K562 (cell line): Measurements from ENCODE around the gene NCKAP1. TPM values are rescaled to one million over a fixed set of nuclear protein-coding genes. Genes with fewer than 3 reads are reported as not detected.

ENCODE experiments used
- ATAC-seq: fragments of 200-7000 bp; cut with Tn5 transposase; 3 replicates; pipeline ENCODE4 v1.9.1; 2020; ENCODE audit warnings: moderate library complexity
- BruUV-seq: library from RNA; stranded (reverse); fragments of 400-500 nt; replicated peaks from 2 replicates; lab custom pipeline; 2021; lab: Mats Ljungman, UMichigan
- CTCF ChIA-PET: fragments of 300-600 bp; formaldehyde crosslinking; extraction: SDS; loops from one replicate; lab custom pipeline; 2021; ENCODE audit warnings: low intra/inter-chr PET ratio; lab: Yijun Ruan, JAX
- POLR2A ChIA-PET: fragments of 300-600, 350-650 bp; sonication (Branson Sonifier 250); formaldehyde crosslinking; extraction: SDS; loops from one replicate; lab custom pipeline; 2021; ENCODE audit warnings: antibody characterized with exemption, inconsistent platforms; lab: Yijun Ruan, JAX
- DNase-seq, 4 experiments: peaks; one replicate each; pipeline versions ENCODE4 v3.0.0 to v3.0.0-alpha.2; 2011 to 2018; ENCODE audit warnings: low spot score in 3 of 4, mixed read lengths in 3 of 4; ENCODE audit errors: extremely low read depth in 1 of 4
- FAIRE-seq: peaks from 2 replicates; lab custom pipeline; 2011; peaks lifted over from hg19 to GRCh38; lab: Jason Lieb, UNC
- H2AFZ ChIP-seq: 2 replicates; pipeline ENCODE4 v1.6.0; 2011; ENCODE audit warnings: low read depth, low read length, control low read depth, inconsistent platforms
- H3K27ac ChIP-seq: fragments of 200-600 bp; 3 replicates; pipeline ENCODE4 v1.8.0; 2011; ENCODE audit warnings: low read depth, mild to moderate bottlenecking, control low read depth, inconsistent platforms, low read length, moderate library complexity, mixed read lengths; ENCODE audit errors: extremely low read depth
- H3K27me3 ChIP-seq, 2 experiments: fragments of 300-600 bp in 1 of 2; 2 replicates in 1 of 2; 3 replicates in 1 of 2; pipeline versions ENCODE4 v1.6.0 to v1.8.0; 2011; ENCODE audit warnings: inconsistent platforms in 2 of 2, low read length in 2 of 2, mild to moderate bottlenecking in 1 of 2, mixed read lengths in 1 of 2, moderate library complexity in 1 of 2; ENCODE audit not compliant: control insufficient read depth in 2 of 2, insufficient read depth in 2 of 2
- H3K36me3 ChIP-seq: fragments of 300-600 bp; 3 replicates; pipeline ENCODE4 v1.8.0; 2011; ENCODE audit warnings: mild to moderate bottlenecking, low read length, inconsistent platforms; ENCODE audit not compliant: control insufficient read depth, insufficient read depth
- H3K4me1 ChIP-seq, 2 experiments: fragments of 200-600 bp in 1 of 2; replicated peaks in 1 of 2; 2 replicates in 1 of 2; 3 replicates in 1 of 2; pipeline versions ENCODE4 v1.5.1 to v1.8.0; 2011; ENCODE audit warnings: inconsistent platforms in 2 of 2, low read length in 2 of 2, mild to moderate bottlenecking in 1 of 2, mixed read lengths in 1 of 2, moderate library complexity in 1 of 2; ENCODE audit not compliant: control insufficient read depth in 2 of 2, insufficient read depth in 2 of 2
- H3K4me2 ChIP-seq: 2 replicates; pipeline ENCODE4 v1.6.1; 2011; ENCODE audit warnings: low read length, control low read depth, inconsistent platforms, mixed read lengths; ENCODE audit not compliant: insufficient read depth
- H3K4me3 ChIP-seq: fragments of 200-600 bp; sonication (generic), shearing (Covaris generic); 2 replicates; pipeline ENCODE4 v1.5.1; 2016; ENCODE audit warnings: control low read depth, inconsistent platforms
- H3K79me2 ChIP-seq: fragments of 200-600 bp; 3 replicates; pipeline ENCODE4 v1.8.0; 2011; ENCODE audit warnings: low read length, inconsistent platforms; ENCODE audit not compliant: control insufficient read depth, insufficient read depth
- H3K9ac ChIP-seq, 2 experiments: 2 replicates each; pipeline versions ENCODE4 v1.6.0 to v1.6.1; 2011; ENCODE audit warnings: low read depth in 2 of 2, low read length in 2 of 2, control low read depth in 1 of 2, inconsistent platforms in 1 of 2, mild to moderate bottlenecking in 1 of 2, mixed read lengths in 1 of 2; ENCODE audit not compliant: insufficient read depth in 1 of 2
- H3K9me1 ChIP-seq: one replicate; pipeline ENCODE4 v1.6.0; 2011; ENCODE audit warnings: inconsistent platforms, mild to moderate bottlenecking, low read length, moderate library complexity; ENCODE audit not compliant: control insufficient read depth, insufficient read depth
- H3K9me3 ChIP-seq: replicated peaks from 2 replicates; pipeline ENCODE4 v1.5.1; 2011; ENCODE audit warnings: low read depth, low read length, inconsistent platforms; ENCODE audit not compliant: control insufficient read depth, insufficient read depth
- H4K20me1 ChIP-seq: replicated peaks from 2 replicates; pipeline ENCODE4 v1.6.1; 2011; ENCODE audit warnings: low read length, inconsistent platforms, mixed read lengths; ENCODE audit not compliant: control insufficient read depth, insufficient read depth
- MED1 ChIP-seq: sonication (generic); formaldehyde crosslinking; IDR thresholded peaks from 2 replicates; pipeline ENCODE4 v1.8.1; 2023; ENCODE audit warnings: missing genetic modification reagents, borderline replicate concordance
- NBN ChIP-seq: fragments of 450-650 bp; IDR thresholded peaks from 2 replicates; pipeline ENCODE4 v1.6.1; 2016; ENCODE audit warnings: low read depth, mild to moderate bottlenecking
- PTRF ChIP-seq: fragments of 450-650 bp; IDR thresholded peaks from 2 replicates; pipeline ENCODE4 v1.6.1; 2016; ENCODE audit warnings: mild to moderate bottlenecking, missing genetic modification characterization, missing compliant biosample characterization
- SAP30 ChIP-seq: fragments of 200-600 bp; sonication (generic); IDR thresholded peaks from 2 replicates; pipeline ENCODE4 v1.6.1; 2012; ENCODE audit warnings: borderline replicate concordance, low read depth, mild to moderate bottlenecking, moderate library complexity, low read length, control low read depth, inconsistent platforms; ENCODE audit not compliant: insufficient read depth, poor library complexity, severe bottlenecking
- SMAD3 ChIP-seq: fragments of 450-650 bp; formaldehyde crosslinking; conservative IDR thresholded peaks from 2 replicates; pipeline ENCODE4 v1.4.0; 2020; ENCODE audit warnings: mild to moderate bottlenecking
- STAT6 ChIP-seq: sonication (generic); formaldehyde crosslinking; IDR thresholded peaks from 2 replicates; pipeline ENCODE4 v1.8.1; 2023; ENCODE audit warnings: mild to moderate bottlenecking, missing genetic modification reagents
- WGBS: fragments of 100-300 bp; shearing (Covaris generic); methylation state at CpG from one replicate; pipeline ENCODE4 v1.1.6; 2016; ENCODE audit warnings: low coverage, mixed read lengths; ENCODE audit not compliant: insufficient coverage; ENCODE audit errors: missing lambda C conversion rate; 5-methylcytosine and 5-hydroxymethylcytosine counted together
- in situ Hi-C: fragments of 300-500 bp; cut with MboI; formaldehyde crosslinking; loops from 4 replicates; pipeline ENCODE4 v1.15.0; 2018; ENCODE audit warnings: inconsistent platforms, mixed read lengths
- intact Hi-C: fragments of 100-400 bp; cut with micrococcal nuclease; formaldehyde crosslinking; loops from 2 replicates; pipeline ENCODE4 v1.14.2; 2022
- polyA plus RNA-seq, 8 experiments: library from polyadenylated mRNA; depleted of rRNA in 4 of 8; stranded (reverse) in 5 of 8; unstranded in 3 of 8; fragments of >200 nt; fragmentation: Nextera tagmentation in 2 of 8; fragmentation: Illumina TruSeq in 1 of 8; extraction: Ambion mirVana in 2 of 8; extraction: Trizol in 1 of 8; gene quantifications; 2 replicates each; pipeline versions ENCODE4 v1.2.1 to v1.2.3, GENCODE V29; 2011 to 2014; ENCODE audit warnings: inconsistent platforms in 1 of 8, missing spikeins in 1 of 8
- total RNA-seq, 7 experiments: library from RNA; depleted of rRNA in 6 of 7; stranded (reverse); fragments of >200 nt in 6 of 7; fragmentation: Illumina TruSeq in 2 of 7; extraction: Trizol in 2 of 7; gene quantifications; 2 replicates each; pipeline versions ENCODE4 v1.2.1 to v1.2.3, GENCODE V29; 2011 to 2021; ENCODE audit warnings: low replicate concordance in 1 of 7
- TF ChIP-seq, protein P1 (sequence below): fragments of 450-650 bp; formaldehyde crosslinking; IDR thresholded peaks from 2 replicates; pipeline ENCODE4 v1.4.0; 2020; ENCODE audit warnings: mild to moderate bottlenecking, moderate library complexity
- TF ChIP-seq, protein P2 (sequence below), 2 experiments: fragments of 450-650 bp; formaldehyde crosslinking in 1 of 2; IDR thresholded peaks; 2 replicates each; pipeline versions ENCODE4 v1.4.0 to v1.6.1; 2014 to 2020; ENCODE audit warnings: mild to moderate bottlenecking in 2 of 2, borderline replicate concordance in 1 of 2, low read depth in 1 of 2

Gene NCKAP1
- total and polyA plus RNA-seq, 9 of the 15 experiments (the other 6 are each of a cell fraction or from before 2014, with no cell fraction given) = 34.0 to 153 (median 88.7) TPM

DNA sequence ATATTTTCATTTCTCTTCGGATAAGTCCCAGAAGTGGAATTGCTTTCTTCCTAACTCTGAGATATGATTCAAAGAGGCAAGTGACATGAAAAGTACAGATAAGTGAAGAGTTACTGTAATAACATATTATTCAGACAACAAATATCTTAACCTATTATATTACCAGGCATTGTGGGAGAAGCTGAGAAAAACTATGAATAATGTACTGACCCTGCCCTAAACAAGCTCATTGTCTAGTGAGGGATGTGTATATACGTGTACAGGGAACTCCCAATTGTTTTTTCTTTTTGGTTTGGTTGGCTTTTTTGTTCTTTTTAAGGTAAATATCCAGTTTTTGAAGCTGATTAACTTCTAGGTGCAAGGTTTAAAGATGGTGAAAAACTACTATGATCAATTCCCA lies 26.5 kb downstream of the NCKAP1 start:
- peaks cover 15% of the 10 kb centered on the region for H4K20me1 ChIP-seq
- in situ Hi-C loops (no loop called here), intact Hi-C loops (no loop called here)
- H3K27me3 ChIP-seq = no peaks in the 10 kb centered on the region
- no peak overlapping the region for H3K9ac ChIP-seq
- FAIRE-seq = no peak
- WGBS = 47% methylated on average over 2 of the region's 2 CpGs
- no peaks in the 10 kb centered on the region for H3K9me1 ChIP-seq
- no peak for DNase-seq
- no peaks in the 10 kb centered on the region for H3K9me3 ChIP-seq
- H3K4me1 ChIP-seq = peaks cover 5 to 34% of the 10 kb centered on the region in 2 experiments; a peak in 4 of 5 replicates
- no peak overlapping the region for H2AFZ ChIP-seq
- H3K79me2 ChIP-seq = peaks cover 100% of the 10 kb centered on the region
- no peak for ATAC-seq
- H3K27ac ChIP-seq = no peak overlapping the region
- ChIA-PET CTCF (no interaction called here), POLR2A (interaction anchor here (0.6 to 3.2 kb wide), 5 partner anchors 11 to 143 kb away, joined by 3 to 13 read pairs (median 4); no protein-coding TSS in a partner anchor)
- H3K4me2 ChIP-seq = no peak overlapping the region
- H3K4me3 ChIP-seq = no peak overlapping the region
- no TSS peak for BruUV-seq
- peaks cover 23% of the 10 kb centered on the region for H3K36me3 ChIP-seq
- TF ChIP-seq SAP30 (no peak), NBN (no peak), MED1 (CRISPR knock-in tag) (no peak), SMAD3 (CRISPR knock-in tag) (no peak), PTRF (tag) (no peak), STAT6 (CRISPR knock-in tag) (no peak)
- TF ChIP-seq, protein P1, sequence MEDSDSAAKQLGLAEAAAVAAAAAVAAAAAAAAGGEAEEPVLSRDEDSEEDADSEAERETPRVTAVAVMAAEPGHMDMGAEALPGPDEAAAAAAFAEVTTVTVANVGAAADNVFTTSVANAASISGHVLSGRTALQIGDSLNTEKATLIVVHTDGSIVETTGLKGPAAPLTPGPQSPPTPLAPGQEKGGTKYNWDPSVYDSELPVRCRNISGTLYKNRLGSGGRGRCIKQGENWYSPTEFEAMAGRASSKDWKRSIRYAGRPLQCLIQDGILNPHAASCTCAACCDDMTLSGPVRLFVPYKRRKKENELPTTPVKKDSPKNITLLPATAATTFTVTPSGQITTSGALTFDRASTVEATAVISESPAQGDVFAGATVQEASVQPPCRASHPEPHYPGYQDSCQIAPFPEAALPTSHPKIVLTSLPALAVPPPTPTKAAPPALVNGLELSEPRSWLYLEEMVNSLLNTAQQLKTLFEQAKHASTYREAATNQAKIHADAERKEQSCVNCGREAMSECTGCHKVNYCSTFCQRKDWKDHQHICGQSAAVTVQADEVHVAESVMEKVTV (CRISPR knock-in tag) = no peak
- TF ChIP-seq, protein P2, sequence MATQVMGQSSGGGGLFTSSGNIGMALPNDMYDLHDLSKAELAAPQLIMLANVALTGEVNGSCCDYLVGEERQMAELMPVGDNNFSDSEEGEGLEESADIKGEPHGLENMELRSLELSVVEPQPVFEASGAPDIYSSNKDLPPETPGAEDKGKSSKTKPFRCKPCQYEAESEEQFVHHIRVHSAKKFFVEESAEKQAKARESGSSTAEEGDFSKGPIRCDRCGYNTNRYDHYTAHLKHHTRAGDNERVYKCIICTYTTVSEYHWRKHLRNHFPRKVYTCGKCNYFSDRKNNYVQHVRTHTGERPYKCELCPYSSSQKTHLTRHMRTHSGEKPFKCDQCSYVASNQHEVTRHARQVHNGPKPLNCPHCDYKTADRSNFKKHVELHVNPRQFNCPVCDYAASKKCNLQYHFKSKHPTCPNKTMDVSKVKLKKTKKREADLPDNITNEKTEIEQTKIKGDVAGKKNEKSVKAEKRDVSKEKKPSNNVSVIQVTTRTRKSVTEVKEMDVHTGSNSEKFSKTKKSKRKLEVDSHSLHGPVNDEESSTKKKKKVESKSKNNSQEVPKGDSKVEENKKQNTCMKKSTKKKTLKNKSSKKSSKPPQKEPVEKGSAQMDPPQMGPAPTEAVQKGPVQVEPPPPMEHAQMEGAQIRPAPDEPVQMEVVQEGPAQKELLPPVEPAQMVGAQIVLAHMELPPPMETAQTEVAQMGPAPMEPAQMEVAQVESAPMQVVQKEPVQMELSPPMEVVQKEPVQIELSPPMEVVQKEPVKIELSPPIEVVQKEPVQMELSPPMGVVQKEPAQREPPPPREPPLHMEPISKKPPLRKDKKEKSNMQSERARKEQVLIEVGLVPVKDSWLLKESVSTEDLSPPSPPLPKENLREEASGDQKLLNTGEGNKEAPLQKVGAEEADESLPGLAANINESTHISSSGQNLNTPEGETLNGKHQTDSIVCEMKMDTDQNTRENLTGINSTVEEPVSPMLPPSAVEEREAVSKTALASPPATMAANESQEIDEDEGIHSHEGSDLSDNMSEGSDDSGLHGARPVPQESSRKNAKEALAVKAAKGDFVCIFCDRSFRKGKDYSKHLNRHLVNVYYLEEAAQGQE (IDR thresholded peaks at IDR 0.05; ENCODE audit: borderline replicate concordance) = no peak
- TF ChIP-seq, protein P2 (CRISPR knock-in tag; IDR thresholded peaks at IDR 0.05; ENCODE audit: low read depth) = no peak
